Measurements from ENCODE around the gene SAA2.

GRCh38 chr11:18236664-18237356 lies 11.7 kb downstream of the SAA2 start, which contains the start of gene SAA4:
- no peak for TF ChIP-seq POLR2A (IDR thresholded peaks at IDR 0.05)
- no peak for TF ChIP-seq EP300 (IDR thresholded peaks at IDR 0.05)
- no peak for TF ChIP-seq CTCF (IDR thresholded peaks at IDR 0.05)

All from tibial nerve (tissue), 4 donors.